KBM-7 (cell line): Measurements from ENCODE around the gene C11orf16.
"Not testable (repeated sequence)": the region's sequence is repeated elsewhere in the genome, so short reads cannot be mapped to it uniquely, and the experiment has no call there.

ENCODE experiments used
- DNase-seq: peaks from one replicate; pipeline ENCODE4 v3.0.0-alpha.2; 2015
- in situ Hi-C: fragments of 300-500 bp; cut with MboI; formaldehyde crosslinking; loops from 2 replicates; pipeline ENCODE4 v1.14.3; 2020; ENCODE audit warnings: low sequenced_read_pairs, low pct_unique_long_range_greater_than_20kb, mixed read lengths

C11orf16 gene

GRCh38 chr11:8937659-8938058, 4.9 kb upstream of the C11orf16 start:
- in situ Hi-C loops, result no loop called here
- no peak for DNase-seq

GRCh38 chr11:8937159-8937558, 4.4 kb upstream of the C11orf16 start:
- no peak for DNase-seq
- in situ Hi-C loops, result no loop called here

GRCh38 chr11:8935789-8936188, 3.0 kb upstream of the C11orf16 start:
- DNase-seq, in situ Hi-C loops: not testable (repeated sequence)

GRCh38 chr11:8934742-8935488, 2.2 kb upstream of the C11orf16 start:
- in situ Hi-C loops, result no loop called here
- no peak for DNase-seq

- DNase-seq, result no peak
- in situ Hi-C loops, result no loop called here
These were observed 1.2 kb upstream of the C11orf16 start for GRCh38 chr11:8933931-8934330.

- no peak for DNase-seq
- in situ Hi-C loops, result no loop called here
These were observed 2.1 kb downstream of the C11orf16 start for GRCh38 chr11:8930456-8931175.

- in situ Hi-C loops, result no loop called here
- no peak for DNase-seq
These were observed 3.6 kb downstream of the C11orf16 start for GRCh38 chr11:8928981-8929615.

- in situ Hi-C loops, result no loop called here
- no peak for DNase-seq
These were observed 4.5 kb downstream of the C11orf16 start for GRCh38 chr11:8928205-8928604.

- in situ Hi-C loops, result no loop called here
- no peak for DNase-seq
These were observed 5.5 kb downstream of the C11orf16 start for GRCh38 chr11:8927233-8927632.

GRCh38 chr11:8926236-8926635, 6.5 kb downstream of the C11orf16 start:
- in situ Hi-C loops, result no loop called here
- DNase-seq, result no peak

- in situ Hi-C loops, result no loop called here
These were observed 7.0 kb downstream of the C11orf16 start for GRCh38 chr11:8925711-8926110.

GRCh38 chr11:8922691-8923090, 10.1 kb downstream of the C11orf16 start:
- DNase-seq, result no peak
- in situ Hi-C loops, result no loop called here

More at GRCh38 chr11:8925711-8926110, 7.0 kb downstream of the C11orf16 start:
- no peak for DNase-seq

GRCh38 chr11:8917157-8917825, 15.5 kb downstream of the C11orf16 start:
- in situ Hi-C loops, result no loop called here
- no peak for DNase-seq

GRCh38 chr11:8914661-8915018, 18.1 kb downstream of the C11orf16 start:
- in situ Hi-C loops, result no loop called here
- DNase-seq, result no peak

GRCh38 chr11:8913961-8914660, 18.6 kb downstream of the C11orf16 start:
- peak; percentile 92 for DNase-seq
- in situ Hi-C loops, result no loop called here

GRCh38 chr11:8911029-8911823, 21.5 kb downstream of the C11orf16 start, which contains the start of gene AKIP1:
AKIP1 (plus strand) TSS chr11:8911189; CDS start chr11:8911450, 261 bp downstream.
- in situ Hi-C loops, result no loop called here
- peak; percentile 94 for DNase-seq

GRCh38 chr11:8910649-8911026, 22.1 kb downstream of the C11orf16 start:
- no peak for DNase-seq
- in situ Hi-C loops, result no loop called here

GRCh38 chr11:8908099-8908498, 24.6 kb downstream of the C11orf16 start:
- in situ Hi-C loops, result no loop called here
- DNase-seq, result no peak
